HG03571 (cell line): ENCODE results near the gene SLIT3.

ENCODE experiments used
- ATAC-seq: cut with Tn5 transposase; IDR thresholded peaks from one replicate; pipeline ENCODE4 v1.9.1; 2021; ENCODE audit not compliant: unreplicated experiment

Gene SLIT3

DNA sequence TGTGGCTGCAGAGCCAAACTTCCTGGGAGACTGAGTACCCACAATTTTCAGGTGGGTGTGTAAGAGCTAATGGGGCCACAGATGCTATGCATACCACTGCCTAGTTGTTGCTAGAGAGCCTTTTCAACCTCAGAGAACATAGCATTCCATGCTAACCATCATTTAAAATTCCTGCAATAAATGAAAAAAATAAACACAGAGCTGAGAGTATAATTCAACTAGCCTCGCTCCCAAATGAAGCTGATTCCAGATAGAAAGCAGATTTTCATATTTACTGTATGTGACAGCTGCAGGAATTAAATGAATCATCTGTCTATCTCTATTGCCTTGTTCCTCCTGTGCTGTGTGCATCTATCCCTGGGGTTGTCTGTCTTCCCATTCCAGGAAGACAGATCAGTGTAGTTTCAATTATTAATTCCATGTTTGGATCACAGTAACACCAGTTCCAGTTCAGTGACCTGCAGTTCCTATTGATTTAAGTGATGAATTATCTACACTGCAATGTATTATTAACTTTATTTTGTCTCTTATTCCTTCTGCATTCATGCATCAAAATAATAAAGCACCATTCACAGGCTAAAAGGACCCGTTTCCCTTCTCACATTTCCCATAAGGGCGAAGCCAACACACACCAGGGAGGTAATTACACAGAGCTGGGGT, 324.5 kb downstream of the SLIT3 start:
- no peak for ATAC-seq

DNA sequence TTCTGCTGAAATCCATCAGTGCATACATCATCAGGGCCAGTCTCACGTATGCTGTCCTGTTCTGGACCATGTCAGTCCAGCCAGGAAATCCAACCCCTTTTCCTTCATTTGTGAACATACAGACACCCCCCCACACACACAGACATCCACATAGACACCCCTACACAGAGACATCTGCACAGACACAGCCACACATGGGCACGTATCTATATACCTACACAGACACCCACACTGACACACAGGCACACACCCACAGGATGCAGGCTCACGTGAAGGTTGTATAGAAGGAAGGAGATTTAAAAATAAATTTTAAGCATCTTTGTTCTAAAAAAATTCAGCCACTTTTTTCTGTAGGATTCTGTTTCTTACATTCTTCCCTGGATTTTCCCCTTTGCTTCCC, 325.6 kb downstream of the SLIT3 start:
- no peak for ATAC-seq

DNA sequence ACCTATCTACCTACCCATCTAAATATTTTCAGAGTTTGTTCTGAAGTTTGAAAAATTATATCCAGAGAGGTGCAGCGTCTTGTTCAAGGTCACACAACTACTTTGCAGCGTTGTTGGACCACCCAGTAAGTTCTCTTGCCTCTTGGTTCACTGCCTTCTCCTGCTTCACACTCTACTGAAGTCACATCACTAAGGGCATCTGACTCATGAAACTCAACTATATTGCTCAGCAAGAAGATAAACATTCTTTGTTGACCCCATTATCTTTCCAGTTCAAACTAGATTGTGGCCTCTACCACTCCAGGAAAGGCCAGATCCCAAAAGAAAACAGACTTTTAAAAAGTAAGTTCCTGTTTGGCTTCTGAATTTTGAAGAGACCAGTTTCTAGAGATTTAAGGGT, 326.9 kb downstream of the SLIT3 start:
- ATAC-seq = no peak

DNA sequence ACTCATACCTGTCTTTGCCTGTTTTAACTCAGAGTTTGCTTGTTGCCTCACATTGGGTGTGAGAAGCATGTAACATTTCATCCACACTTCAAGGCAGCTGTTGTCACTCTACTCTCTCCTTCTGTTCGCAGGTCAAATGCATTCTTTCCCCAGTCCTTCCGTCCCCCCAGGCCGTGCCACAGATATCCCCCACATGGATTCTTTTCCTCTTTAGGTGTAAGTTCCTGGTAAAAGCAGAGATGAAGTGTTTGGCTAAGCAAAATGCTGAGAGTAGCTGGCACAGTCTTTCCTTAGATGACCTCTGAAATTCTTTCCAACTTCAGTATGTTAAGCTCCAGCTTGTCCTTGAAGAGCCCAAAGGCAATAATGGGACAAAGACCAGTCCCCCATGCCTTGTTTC, 328.2 kb downstream of the SLIT3 start:
- no peak for ATAC-seq

- no peak for ATAC-seq
Observed at GRCh38 chr5:168971100-168971499, 329.8 kb downstream of the SLIT3 start.

- no peak for ATAC-seq
Observed at GRCh38 chr5:168969326-168969886, 331.5 kb downstream of the SLIT3 start.

DNA sequence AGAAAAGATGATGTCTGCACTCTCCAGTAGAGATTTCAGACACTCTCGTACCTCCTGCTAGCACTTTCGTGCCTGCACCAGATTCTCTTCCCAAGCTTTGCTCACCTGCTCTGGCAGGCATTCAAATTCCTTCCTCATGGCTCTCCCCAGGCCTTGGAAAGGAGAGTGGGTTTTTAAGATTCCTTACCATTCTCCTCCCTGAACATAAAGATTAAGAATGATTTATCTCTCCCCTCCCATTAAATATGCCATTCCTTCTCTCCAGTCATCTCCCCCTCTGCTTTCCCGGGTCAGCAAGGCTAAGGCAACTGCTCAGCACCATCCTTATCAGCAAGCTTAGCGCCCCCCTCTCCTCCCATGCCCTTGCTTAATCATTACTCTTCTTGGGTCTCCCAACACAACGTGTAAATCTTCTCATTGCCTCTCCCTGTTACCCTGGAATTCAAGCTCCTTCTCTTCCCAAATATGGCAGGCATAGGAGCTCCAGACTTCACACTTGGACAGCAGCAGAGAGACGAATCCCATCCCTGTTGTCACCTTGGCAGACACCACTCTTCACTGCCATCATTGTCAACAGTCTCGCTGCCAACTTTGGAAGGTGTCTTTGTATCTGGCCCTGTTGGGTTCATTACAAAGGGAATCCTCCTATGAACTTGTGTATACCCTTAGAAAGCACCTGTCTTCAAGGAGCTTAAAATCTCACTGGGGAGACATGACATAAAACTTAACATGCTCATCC, 332.9 kb downstream of the SLIT3 start:
- ATAC-seq = no peak

DNA sequence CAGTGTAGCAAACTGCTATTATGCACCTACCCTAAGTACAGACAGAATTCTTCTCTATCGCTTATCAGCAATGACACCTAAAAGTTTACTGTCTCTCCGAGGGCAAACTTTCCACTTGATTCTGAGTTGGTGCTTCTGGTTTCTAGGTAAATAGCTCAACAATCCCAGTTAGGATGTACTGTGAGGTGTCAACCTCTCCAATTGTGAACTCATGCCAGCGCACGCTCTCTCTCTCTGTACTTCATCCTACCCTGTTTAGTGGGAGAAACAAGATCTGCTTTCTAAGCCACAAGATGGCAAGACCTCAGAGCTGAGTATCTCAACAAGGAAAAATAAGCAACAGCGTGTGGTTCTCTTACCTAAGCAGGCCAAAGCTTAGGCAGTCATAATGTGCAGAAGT, 335.3 kb downstream of the SLIT3 start:
- ATAC-seq = no peak

- no peak for ATAC-seq
Observed at GRCh38 chr5:168964182-168964581, 336.8 kb downstream of the SLIT3 start.

GRCh38 chr5:168962306-168962705, 338.6 kb downstream of the SLIT3 start:
- no peak for ATAC-seq

DNA sequence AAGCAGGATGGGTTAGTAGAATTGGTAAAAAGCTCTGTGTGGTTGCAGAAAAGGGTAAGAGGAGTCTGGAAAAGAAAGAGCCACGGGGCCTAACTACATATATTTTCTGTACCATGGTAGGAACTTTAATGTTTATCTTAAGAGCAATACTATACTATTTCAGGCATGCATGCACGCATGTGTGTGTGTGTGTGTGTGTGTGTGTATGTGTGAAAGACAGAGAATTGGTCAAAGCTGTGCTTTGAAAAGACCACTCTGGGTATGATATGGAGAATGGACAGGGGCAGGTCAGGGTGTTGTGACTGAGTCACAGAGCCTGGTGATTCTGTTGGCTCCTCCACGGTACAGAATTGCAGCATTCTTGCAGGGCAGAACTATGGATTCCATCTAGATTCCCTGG, 339.3 kb downstream of the SLIT3 start:
- ATAC-seq = no peak

DNA sequence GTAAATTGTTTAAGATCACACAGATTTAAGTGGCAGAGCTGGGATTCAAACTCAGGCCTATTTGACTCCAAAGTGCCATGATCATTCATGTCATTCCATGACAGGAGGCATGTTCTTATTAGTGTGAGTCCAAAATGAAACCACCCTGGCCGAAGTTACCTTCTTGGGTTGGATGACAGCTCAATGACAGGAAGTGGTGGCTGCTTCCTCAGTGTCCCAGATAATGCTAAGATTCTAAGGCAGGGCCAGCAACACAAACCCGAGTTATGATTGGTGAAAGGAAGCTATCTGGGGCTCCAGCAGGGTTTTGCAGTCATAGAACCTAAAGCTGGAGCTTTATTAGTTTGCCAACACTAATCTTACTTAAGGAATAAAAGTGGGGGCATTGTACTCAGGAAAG, 340.4 kb downstream of the SLIT3 start:
- no peak for ATAC-seq

DNA sequence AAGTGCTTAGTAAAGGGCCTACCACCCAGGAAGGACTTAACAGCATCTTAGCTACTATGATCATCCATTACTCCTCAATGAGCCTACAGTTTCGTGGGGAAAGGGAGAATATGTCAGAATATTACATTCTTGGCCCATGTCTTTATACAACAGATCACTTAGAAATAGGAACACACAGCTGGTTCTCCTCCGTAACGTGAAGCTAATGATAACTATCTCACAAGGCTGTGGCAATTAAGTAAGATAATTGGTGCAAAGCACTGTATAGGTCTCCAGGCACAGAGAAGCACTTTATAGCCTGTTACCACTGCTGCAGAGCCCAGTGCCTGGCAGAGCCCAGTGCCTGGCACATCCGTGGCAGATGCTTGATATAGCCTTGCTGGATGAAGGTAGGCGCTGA, 347.6 kb downstream of the SLIT3 start:
- no peak for ATAC-seq

DNA sequence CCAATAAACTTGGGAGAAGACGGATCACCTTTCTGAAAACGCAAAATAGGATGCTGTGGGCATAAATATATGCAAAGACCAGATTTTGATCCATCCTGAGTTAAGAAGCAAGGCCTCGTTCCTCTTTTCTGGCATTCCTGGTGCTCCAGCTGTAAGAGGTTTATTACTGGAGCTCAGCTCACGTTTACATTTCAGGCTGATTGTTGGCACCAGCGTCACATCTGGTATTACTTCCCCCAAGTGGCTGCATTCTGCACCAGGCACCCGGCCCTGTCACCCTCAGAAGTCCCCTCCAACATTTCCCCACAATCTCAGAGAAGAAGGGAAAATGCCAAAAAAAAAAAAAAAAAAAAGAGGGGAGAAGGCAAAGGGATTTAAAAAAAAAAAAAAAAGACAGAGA, 348.7 kb downstream of the SLIT3 start:
- ATAC-seq = no peak

DNA sequence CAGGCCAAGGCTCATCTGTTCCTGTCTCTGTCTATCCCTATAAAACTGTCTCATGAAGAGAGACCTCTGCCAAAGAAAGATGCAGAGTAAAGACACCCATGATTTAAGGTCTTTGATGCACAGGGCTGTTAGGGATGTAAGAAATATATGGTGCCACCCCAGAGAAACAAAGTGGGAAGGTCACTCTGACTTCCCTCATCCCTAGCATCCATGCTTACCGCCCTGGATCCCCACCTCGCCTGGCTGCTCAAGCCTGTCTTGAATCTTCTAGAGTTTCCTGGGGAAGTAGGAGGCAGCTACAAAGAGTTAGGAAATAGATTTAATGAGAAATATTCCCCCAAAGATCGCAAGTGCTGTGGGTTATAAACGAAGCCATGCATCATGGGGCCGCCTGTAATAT, 349.2 kb downstream of the SLIT3 start:
- no peak for ATAC-seq

GRCh38 chr5:168951356-168951755, 349.6 kb downstream of the SLIT3 start:
- ATAC-seq = no peak

DNA sequence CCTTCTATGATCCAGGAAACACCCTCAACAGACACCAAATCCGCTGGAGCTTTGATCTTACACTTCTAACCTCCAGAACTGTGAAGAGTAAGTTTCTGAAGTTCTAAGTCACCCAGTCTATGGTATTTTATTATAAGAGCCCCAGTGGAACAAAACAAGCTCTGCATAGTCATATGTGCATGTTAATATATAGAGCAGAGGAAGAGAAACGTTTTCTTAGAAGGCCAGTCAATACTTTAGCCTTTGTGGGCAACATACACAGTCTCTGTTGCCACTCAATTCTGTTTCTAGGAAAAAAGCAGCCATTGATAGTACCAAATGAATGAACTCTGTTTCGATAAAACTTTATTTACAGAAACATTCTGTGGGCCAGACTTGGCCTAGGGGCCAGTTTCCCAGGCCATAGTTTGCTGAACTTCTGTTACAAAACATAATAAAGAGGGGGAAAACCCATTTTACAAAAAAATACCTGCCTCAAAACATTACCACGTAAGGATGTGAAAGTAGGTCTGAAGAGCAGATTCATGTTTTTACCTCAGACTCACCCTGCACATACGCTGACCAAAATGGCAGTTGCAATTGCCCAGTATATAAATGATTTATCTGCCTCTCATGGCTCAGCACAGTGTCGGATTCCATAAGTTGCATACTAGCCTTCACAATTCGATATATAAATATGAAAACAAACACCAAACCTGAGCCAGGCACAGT, 350.5 kb downstream of the SLIT3 start:
- no peak for ATAC-seq

- ATAC-seq = no peak
Observed at GRCh38 chr5:168948746-168949145, 352.2 kb downstream of the SLIT3 start.

- no peak for ATAC-seq
Observed at GRCh38 chr5:168947212-168947868, 353.6 kb downstream of the SLIT3 start.

DNA sequence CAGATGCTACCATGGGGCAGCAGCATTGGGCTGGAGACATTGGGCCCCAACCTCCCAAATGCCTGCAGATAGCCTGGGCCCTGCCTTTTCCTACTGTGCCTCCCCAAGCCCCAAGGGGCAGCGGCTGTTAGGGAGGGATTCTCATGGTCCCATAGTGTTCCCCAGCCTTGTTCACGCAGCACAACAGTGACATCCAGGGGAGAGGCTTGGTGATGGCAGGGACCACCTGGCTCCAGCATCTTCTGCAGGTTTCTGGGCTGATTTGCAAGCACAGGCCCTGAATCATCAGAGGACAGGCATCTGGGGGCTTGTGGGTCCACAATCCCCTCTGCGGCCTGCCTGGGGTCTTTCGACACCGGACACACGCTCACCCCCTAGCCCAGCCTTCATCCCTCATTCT, 354.6 kb downstream of the SLIT3 start:
- ATAC-seq = no peak

DNA sequence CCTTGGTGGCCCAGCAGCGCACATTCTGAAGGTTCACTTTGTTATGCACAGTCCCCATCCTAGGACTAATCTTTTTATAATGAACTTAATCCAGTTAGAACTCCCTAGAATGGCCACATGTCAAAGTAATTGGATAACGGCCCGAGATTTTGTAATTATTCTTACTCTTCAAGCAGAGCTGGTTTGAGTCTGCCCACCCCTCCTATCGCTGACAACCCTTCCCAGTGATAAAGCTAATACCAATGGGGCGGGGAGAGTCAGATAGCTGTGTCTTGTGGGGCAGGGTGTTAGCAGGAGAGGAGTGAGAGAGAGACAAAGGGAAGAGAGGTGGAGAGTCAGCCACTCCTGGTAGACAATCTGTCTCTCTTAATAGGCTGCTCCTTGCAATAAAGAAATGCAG, 356.9 kb downstream of the SLIT3 start:
- no peak for ATAC-seq
